Choroid plexus epithelial cell (primary cell): ENCODE measurements around the gene FRMD8.

ENCODE experiments used
- DNase-seq: peaks from one replicate; pipeline ENCODE4 v3.0.0-alpha.2; 2010; ENCODE audit warnings: low read depth
- H3K4me3 ChIP-seq: 2 replicates; pipeline ENCODE4 v1.5.1; 2011; ENCODE audit warnings: low read depth, mild to moderate bottlenecking, control low read depth, low read length, moderate library complexity
- TF ChIP-seq, protein P1 (sequence below): conservative IDR thresholded peaks from 2 replicates; pipeline ENCODE4 v1.5.1; 2011; ENCODE audit warnings: low read depth, mild to moderate bottlenecking, control low read depth, inconsistent platforms, low read length, moderate library complexity

The FRMD8 gene, protein sequence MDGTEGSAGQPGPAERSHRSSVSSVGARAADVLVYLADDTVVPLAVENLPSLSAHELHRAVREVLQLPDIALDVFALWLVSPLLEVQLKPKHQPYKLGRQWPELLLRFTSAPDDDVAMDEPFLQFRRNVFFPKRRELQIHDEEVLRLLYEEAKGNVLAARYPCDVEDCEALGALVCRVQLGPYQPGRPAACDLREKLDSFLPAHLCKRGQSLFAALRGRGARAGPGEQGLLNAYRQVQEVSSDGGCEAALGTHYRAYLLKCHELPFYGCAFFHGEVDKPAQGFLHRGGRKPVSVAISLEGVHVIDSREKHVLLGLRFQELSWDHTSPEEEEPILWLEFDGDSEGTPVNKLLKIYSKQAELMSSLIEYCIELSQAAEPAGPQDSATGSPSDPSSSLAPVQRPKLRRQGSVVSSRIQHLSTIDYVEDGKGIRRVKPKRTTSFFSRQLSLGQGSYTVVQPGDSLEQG

DNA sequence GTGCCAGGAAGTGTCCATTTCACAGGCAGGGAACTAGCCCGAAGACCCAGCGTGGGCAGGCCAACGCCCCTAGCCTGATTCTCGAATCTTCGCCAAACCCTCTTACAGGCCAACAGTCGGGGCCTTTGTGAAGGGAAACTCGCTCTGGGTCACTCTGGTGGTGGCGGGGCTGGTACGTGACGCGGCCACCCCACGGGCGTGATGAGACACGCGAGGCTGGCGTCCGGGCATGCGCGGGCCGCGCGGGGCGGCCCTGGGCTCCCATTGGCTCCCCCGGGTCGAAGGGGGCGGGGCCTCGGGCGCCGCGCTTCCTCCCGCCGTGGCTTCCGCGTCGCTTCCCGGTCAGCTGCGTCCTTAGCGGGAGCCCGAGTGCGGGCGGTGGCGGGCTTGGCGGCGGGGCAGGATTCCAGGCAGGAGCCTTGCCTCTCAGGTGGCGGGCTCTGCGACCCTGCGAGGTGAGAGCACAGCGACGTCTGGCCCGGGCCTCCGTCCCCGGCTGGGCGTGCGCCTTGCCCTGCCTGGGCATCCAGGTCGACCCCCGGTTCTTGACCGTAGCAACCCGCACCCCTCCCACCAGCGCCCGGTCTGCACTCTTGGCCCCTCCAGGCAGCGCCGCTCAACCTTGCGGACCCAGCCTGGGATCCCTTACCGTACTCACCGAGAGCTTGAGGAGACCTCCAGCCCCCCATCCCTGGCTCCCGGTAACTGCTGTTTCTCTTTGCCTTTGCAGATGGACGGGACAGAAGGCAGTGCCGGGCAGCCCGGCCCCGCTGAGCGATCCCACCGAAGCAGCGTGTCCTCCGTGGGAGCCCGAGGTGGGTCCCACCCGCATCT lies at the start of gene FRMD8:
Gene FRMD8 (plus strand): TSS at position 331 of the 834 bp plus-strand sequence. CDS start 400 bp downstream, at position 731.
- peak; percentile 74 for DNase-seq
- H3K4me3 ChIP-seq, result peak within 1 kb of the TSS; percentile 92
- TF ChIP-seq, protein P1, sequence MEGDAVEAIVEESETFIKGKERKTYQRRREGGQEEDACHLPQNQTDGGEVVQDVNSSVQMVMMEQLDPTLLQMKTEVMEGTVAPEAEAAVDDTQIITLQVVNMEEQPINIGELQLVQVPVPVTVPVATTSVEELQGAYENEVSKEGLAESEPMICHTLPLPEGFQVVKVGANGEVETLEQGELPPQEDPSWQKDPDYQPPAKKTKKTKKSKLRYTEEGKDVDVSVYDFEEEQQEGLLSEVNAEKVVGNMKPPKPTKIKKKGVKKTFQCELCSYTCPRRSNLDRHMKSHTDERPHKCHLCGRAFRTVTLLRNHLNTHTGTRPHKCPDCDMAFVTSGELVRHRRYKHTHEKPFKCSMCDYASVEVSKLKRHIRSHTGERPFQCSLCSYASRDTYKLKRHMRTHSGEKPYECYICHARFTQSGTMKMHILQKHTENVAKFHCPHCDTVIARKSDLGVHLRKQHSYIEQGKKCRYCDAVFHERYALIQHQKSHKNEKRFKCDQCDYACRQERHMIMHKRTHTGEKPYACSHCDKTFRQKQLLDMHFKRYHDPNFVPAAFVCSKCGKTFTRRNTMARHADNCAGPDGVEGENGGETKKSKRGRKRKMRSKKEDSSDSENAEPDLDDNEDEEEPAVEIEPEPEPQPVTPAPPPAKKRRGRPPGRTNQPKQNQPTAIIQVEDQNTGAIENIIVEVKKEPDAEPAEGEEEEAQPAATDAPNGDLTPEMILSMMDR, result no peak

DNA sequence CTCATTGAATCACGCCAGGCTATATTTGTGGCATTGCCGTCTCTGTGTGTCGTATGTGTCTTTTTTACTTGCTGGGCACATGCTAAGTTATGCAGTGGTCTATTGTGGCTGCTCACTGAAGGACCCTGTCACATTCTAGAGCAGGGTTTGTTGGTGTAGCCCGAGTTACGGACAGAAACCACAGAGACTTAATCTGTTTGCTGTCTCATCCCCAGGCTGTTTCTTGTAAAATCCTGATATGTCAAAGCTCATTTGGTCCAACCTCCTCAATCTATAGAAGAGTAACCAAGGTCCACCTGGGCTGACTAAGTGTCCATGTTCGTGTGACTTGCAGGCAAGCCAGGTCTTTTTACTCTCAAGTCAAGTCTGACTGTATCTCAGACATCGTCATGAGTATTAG lies 47.8 kb upstream of the FRMD8 start:
- H3K4me3 ChIP-seq, result no peak overlapping the region
- TF ChIP-seq, protein P1, result no peak
- DNase-seq, result no peak

DNA sequence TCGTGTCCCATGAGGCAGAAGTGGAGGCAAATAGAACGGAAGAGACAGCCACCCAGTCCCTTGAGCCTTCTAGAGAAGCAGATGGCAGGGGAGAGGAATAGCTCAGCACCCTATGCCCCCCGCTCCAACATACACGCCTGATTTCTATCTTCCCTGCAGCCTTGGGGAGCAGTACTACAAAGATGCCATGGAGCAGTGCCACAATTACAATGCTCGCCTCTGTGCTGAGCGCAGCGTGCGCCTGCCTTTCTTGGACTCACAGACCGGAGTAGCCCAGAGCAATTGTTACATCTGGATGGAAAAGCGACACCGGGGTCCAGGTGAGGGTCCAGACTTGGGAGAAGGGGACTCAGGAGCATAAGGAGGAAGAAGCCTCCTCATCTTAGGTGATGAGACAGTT lies 46.2 kb upstream of the FRMD8 start:
- TF ChIP-seq, protein P1, result no peak
- no peak overlapping the region for H3K4me3 ChIP-seq
- DNase-seq, result no peak

DNA sequence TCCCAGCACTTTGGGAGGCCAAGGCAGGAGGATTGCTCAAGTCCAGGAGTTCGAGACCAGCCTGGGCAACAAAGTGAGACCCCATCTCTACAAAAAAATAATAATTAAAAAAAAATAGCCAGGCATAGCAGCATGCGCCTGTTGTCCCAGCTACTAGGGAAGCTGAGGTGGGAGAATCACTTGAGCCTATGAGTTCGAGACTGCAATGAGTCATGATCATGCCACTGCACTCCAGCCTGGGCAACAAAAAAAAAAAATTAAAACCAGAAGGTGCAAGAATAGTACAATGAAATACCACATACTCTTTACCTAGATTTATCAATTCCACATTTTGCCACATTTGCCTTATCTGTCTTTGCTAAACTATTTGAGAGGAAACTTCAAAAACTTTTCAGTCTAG lies 44.6 kb upstream of the FRMD8 start:
- no peak for DNase-seq
- TF ChIP-seq, protein P1, result no peak
- H3K4me3 ChIP-seq, result no peak overlapping the region

DNA sequence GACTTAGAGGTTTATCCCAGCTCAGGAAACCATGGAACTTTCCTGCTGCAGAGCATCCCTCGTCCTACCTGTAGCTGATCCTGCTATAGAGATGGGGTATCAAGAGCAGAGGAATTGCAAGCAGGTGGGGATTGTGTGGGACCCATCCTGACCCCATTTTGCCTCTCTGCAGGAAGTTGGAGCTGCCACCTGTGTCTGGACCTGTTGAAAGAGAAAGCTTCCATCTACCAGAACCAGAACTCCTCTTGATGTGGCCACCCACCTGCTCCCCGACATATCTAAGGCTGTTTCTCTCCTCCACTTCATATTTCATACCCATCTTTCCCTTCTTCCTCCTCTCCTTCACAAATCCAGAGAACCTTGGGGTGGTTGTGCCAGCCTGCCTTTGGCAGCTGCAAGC lies 34.9 kb upstream of the FRMD8 start:
- TF ChIP-seq, protein P1, result no peak
- DNase-seq, result no peak
- H3K4me3 ChIP-seq, result no peak overlapping the region

DNA sequence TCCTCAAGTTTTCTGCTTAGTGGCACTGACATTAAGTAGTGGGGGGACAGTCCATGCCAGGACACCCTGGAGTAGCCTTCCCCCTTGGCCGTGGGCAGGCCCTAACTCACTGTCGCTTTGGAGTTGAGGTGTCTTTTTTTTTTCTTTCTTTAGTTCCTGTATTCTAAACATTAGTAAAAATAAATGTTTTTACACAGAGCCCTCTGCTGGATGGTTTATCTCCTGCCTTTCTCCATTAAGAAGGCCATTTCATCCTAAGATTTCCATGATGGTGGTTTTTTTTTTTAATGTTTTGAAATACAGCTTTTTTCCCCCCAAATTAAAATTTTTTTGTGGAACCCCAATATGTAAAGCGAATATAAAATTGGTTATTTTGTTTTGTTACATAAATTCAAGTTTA lies 33.7 kb upstream of the FRMD8 start:
- no peak overlapping the region for H3K4me3 ChIP-seq
- peak; percentile 48 for DNase-seq
- TF ChIP-seq, protein P1, result peak; percentile 49
